SK-N-MC (cell line): ENCODE measurements around the gene SFXN5.

Source experiments
- EZH2 ChIP-seq: fragments of 200-600 bp; sonication (generic); IDR thresholded peaks from one replicate; pipeline ENCODE4 v1.6.1; 2017; ENCODE audit warnings: antibody characterized with exemption
- FOXP2 ChIP-seq: optimal IDR thresholded peaks from 2 replicates; pipeline ENCODE3; 2011; ENCODE audit warnings: mild to moderate bottlenecking, moderate library complexity; ENCODE audit not compliant: insufficient read depth; ENCODE audit errors: extremely low read length, control extremely low read depth
- POLR2AphosphoS5 ChIP-seq: IDR thresholded peaks from 2 replicates; pipeline ENCODE4 v1.6.1; 2012; ENCODE audit warnings: mild to moderate bottlenecking, low read depth, low read length, borderline replicate concordance

DNA sequence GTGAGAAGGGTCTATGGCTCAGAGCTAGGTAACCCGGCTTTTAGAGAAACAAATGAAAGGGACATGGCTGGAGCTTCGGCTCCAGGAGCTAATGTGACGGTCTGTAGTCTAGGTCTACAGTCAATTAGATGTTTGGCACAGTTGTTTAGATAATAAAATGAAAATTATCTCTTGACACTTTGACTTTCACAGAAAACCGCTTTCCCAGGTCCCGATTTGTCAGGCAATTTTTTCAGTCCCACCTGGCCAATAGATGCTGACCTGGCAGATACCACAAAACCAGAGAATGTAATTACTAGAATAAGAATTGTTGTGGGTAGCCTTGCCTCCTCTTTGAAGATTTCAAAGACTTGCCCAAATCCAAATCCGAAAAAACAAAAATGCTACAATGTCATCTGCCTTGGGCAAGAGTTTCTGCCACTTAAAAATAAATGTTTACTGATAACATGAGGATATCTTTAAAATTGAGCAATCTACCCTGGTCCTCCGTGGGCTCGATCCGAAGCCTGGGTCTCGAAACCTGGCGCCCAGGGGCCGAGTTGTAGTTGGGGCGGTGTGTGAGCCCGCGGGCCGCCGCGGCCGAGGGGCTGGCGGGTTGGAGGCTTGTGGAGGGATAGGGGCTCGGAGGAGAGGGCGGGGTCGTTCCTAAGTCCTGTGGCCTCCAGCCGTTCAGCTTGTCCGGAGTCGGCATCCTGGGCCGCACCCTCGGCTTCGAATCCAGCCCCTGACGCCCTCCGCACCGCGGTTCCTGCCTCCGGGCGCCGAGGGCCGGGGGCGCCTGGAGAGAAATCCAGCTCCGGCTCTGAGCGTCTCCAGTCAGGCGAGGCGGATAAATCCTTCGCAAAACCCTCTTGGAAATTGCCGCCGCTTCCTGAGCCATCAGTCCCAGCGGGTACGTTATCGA lies 151.8 kb downstream of the SFXN5 start:
- TF ChIP-seq EZH2, result peak; percentile 58
- TF ChIP-seq POLR2AphosphoS5, result no peak
- TF ChIP-seq FOXP2, result no peak
